GM21390 (cell line): Measurements from ENCODE around the gene ENTPD6.
"Not testable (repeated sequence)": the region's sequence is repeated elsewhere in the genome, so short reads cannot be mapped to it uniquely, and the experiment has no call there.

Source experiments
- ATAC-seq: cut with Tn5 transposase; IDR thresholded peaks from one replicate; pipeline ENCODE4 v1.9.1; 2021; ENCODE audit not compliant: unreplicated experiment

The ENTPD6 gene

DNA sequence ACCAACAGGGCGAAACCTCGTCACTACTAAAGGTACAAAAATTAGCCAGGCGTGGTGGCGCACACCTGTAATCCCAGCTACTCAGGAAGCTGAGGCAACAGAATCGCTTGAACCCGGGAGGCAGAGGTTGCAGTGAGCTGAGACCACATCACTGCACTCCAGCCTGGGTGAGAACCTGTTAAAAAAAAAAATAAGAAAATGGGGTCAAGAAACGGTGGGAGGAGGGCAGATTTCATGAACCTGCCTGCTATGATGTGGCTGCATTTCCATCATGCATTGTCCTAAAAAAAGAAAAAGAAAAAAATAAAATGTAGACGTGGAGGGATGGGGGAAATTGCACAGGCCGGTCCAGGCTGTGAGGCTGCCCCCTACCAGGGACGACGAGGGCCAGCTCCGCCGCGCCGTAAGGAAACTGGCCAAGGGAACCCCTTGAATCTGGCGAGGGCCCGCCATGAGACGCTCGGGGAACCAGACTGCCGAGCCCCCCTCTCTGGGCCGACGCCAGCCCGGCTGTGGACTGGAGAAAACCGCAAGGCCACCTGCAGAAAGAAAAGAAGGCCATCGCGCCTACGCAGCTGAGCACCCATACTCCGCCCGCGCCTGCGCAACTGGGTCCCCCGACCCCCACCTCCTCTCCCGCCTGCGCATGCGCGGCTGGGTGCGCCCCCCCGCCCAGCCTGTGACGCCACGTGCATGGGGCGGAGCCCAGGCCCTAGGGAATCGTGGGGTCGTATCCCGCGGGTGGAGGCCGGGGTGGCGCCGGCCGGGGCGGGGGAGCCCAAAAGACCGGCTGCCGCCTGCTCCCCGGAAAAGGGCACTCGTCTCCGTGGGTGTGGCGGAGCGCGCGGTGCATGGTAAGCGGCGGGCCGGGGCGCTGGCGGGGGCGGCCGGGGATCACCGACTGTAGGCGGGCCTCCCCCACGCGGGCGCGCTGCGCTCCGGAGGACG, at the start of gene ENTPD6:
TSS of gene ENTPD6 (plus strand) at position 699 of the 948 bp plus-strand sequence. CDS start 10,825 bp downstream, outside the sequence.
- peak; percentile 75 for ATAC-seq

DNA sequence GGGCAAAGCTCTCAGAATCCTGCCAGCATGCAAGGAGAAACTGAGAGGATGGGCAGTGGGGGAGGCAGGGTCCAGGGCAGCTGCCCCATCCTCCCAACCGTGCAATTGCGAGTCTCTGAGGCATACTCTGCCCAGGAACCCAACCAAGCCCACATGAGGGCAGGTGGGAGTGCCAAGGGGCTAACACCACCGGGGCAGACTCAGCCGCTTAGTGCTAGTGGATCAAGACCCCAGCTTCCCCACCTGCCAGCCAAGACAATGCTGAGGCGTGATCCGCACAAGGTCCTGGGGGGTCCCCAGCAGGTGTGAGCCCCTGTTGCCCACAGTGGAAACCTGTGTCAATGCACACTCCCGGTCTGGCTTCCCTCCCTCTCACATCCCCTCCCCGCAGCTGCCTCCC, 48.5 kb upstream of the ENTPD6 start:
- no peak for ATAC-seq

DNA sequence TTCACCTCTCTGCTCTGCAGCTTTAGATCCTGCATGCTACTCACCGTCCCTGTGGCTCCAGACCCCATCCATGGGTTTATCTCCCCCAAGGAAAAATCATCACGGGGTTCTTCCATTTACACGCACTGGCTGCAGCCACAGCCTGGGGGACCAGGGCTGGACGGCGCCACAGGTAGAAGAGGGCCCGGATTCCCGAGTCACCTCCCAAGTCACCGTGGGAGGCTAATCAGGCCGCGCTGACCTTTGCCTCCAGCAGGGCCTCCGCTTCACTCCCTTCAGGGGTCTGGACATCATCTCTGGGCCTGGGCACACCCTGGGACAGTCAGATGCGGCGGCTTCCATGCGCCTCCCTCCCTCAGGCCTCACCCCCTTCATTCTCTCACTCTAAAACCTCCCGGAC, 47.8 kb upstream of the ENTPD6 start:
- no peak for ATAC-seq

DNA sequence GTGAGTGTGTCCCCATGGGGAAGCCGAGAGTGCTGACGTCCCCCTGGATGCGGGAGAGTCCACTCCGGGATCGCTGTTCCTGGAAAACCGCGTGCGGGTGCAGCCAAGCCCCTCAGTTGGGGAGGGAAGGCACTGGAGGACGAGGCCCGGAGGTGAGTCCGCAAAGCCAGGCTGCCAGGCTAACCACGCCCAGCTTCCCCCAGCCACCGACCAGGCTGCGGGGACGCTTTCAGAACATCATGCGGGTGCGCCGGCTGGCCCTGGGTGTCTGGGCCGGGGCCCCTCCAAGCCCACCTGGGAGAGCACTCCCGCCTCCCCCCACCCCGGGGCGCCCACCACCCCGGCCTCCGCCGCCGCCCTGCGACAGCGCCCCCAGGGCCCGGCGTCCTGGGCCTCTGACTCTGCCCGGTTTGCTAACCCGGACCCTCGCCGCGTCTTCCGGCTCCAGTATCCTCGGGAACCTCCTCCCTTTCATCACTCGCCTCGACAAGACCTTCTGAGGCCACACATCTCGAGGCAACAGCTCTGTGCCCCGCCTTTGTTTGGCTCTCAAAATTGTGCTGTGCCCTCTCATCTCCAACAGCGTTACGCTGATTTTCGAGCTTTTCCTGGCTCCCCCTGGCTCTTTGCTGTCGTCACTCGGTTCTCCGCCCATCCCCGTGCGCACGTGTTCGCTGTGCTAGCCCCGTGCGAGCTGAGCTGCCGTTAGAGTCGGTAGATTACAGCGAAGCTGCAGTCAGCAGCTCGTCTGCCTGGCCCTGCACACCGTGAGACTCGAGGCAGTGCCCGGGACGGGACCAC, 47.1 kb upstream of the ENTPD6 start:
- no peak for ATAC-seq

DNA sequence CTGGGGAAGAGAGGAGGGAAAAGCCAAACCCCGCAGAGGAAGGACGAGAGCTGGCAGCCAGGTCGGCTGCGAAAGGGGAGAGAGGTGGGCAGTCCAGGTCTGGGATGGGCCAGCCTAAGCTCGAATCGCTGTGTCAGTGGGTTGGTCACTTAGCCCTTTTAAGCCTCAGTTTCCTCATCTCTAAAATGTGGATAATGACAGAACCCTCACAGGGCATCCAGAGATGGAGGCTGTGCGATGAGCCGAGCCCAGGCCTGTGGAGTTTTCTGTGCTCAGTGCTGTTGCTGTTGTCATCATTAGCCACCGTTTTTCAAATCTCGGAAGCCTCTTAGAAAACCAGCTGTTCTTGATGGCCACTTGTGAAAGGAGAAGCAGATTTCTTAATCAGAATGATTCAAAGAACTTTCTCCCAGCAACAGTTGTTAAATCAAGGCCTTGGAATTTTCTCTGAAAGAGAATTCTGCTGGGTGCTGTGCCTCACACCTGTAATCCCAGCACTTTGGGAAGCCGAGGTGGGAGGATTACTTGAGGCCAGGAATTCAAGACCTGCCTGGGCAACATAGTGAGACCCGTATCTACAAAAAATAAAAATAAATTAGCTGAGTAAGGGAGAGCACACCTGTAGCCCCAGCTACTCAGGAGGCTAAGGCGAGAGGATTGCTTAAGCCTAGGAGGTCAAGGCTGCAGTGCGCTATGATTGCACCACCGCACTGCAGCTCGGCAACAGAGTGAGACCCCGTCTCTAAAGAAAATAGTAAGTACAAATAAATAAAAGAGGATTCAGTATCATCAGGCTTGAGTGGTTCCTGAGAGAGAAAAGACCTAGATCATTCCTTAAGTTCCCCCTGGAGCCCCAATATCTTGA, 46.3 kb upstream of the ENTPD6 start:
- ATAC-seq: no peak

DNA sequence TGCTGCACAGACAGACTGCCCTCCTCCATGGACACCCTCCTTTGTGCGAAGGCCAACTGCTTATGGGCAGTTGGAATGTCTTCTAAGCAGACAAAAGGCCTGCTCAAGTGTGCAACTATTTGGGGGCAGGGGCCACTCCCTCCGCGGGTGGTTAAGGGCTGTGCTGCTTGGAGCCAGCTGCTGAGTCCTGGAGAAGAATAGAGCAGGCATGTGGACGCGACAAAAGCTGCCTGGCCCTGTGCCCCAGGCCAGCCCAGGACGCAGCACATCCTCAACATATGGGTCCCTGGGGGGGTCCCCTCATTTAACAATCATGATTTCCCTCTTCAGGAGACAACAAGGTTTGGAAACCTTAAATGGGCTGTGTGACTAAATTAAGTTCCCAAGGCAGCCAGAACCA, 45.5 kb upstream of the ENTPD6 start:
- ATAC-seq: no peak

DNA sequence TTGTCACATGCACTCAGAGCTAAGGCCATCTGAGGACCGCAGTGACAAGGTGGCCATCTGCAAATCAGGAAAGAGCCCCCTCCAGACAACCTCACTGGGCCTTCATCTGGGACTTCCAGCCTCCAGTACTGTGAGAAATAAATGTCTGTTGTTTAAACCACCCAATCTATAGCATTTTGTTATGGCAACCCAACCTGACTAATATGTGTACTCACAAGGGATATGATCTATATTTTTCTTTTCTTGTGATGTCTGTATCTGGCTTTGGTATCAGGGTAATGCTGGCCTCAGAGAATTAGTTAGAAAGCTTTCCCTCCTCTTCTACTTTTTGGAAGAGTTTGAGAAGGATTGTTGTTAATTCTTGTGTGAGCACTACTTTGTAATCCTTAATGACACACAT, 37.5 kb upstream of the ENTPD6 start:
- no peak for ATAC-seq

DNA sequence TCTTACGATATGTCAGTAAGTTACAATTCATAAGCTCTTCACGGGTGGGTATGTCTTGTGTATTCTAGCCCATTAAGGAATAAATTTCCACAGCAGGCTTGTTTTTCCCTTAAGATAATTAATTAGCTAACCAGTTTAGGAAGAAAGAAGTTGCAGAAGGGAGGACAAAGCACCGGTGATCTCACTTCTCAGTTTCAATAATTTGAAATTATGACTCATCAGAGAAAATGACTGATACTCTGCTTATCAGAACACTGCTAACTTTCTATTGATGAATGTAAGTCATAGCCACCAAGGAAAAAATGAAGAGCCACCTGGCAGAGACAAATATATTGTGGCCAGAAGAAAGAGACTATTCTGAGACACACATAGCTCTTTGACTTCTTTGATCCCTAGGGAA, 35.0 kb upstream of the ENTPD6 start:
- peak; percentile 69 for ATAC-seq

DNA sequence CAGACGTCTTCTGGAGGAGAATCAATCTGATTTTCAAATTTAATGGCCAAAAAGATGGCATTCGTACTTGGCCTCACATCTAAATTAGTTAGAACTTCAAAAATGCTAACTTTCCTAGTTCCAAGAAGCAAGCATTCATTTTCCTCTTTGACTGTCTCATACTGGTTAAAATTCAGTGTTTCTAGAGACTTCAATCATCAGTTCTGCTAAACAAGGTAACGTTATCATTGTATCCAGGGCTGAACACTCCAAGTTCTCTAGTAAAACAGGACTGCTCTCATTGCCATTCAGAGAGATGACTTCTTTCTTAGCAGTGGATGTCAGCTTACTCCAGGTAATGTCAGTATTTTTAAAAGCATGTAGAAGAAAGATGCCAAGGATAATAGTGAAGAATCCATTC, 34.6 kb upstream of the ENTPD6 start:
- no peak for ATAC-seq

DNA sequence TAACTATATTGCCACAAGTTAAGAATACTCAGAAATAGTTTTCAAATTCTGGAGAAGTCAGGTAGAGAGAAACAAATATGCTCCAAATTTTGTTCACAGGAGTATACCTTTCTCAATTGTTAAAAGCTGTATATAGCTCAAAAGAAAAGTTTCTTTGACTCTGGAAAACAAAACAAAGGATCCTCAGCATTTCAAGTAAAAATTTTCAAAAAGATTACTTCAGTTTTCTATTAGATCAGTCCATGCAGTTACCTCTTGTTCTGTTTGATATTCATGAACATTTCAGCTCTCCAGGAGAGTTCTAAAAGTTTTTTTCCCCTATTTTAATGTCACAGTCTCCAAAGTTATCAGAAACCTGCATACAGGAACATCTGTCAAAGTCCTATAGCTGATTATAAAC, 30.4 kb upstream of the ENTPD6 start:
- ATAC-seq: no peak

DNA sequence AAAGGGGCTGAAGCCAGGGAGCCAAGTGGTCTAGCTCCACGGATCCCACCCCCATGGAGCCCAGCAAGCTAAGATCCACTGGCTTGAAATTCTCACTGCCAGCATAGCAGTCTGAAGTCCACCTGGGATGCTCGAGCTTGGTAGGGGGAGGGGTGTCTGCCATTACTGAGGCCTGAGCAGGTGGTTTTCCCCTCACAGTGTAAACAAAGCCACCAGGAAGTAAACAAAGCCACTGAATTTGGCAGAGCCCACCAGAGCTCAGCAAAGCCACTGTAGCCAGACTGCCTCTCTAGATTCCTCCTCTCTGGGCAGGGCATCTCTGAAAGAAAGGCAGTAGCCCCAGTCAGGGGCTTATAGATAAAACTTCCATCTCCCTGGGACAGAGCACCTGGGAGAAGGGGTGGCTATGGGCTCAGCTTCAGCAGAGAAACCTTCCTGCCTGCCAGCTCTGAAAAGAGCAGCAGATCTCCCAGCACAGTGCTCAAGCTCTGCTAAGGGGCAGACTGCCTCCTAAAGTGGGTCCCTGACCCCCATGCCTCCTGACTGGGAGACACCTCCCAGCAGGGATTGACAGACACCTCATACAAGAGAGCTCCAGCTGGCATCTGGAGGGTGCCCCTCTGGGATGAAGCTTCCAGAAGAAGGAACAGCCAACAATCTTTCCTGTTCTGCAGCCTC, 29.3 kb upstream of the ENTPD6 start:
- not testable (repeated sequence) for ATAC-seq

DNA sequence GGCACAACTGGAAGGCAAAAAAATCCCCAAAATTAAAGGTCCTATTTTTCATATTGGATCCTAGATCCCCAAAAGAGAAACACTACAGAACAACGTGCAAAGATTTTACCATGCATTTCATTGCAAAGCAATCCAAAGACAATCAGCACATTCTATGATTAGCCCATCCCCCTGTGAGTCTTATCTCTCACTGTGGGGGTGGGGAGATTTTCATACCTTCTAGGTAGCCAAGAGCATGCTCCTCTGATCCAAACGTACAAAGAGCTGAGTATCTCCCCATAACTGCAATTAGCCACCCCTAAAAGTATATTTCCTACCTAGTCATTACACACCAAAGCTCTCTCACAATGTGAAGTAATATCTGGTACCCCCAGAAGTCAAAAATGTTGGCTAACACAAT, 22.2 kb upstream of the ENTPD6 start:
- ATAC-seq: no peak

DNA sequence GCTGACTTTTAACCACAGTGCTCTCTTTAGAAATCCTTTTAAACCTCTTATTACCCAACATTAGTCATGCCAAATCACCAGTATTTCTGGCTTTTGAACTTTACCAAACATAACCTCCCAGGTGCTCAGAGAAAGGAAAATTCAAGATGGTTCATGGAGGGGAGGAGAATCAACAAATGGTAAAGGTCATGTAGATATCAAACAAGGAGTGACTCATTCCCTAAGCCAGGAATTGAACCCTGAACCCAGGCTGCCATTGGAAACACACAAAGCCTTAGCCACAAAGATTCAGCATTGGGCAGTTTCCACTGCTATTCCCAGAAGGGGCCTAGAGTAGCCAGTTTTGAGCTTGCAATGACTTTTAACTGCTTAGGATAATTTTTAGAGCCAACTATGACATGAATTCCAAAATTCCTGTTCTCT, 21.6 kb upstream of the ENTPD6 start:
- ATAC-seq: no peak

DNA sequence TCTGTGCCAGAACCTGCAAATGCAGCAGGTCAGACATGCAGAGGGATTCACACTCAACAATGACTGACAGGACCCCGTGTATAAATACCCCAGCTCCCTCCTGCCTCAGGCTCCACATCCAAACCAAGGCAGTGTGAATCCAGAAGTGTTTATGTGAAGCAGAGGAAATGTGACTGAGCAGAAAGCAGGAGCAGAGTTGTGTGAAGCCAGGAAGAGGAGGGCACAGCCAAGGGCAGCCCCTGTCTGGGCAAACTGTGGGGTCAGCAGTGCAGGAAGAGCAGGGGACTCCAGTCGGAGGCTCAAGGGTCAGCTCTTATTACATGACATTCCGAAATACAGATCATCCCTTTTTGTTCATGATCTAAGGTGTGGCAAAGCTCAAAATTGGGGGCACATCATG, 19.3 kb upstream of the ENTPD6 start:
- ATAC-seq: no peak

DNA sequence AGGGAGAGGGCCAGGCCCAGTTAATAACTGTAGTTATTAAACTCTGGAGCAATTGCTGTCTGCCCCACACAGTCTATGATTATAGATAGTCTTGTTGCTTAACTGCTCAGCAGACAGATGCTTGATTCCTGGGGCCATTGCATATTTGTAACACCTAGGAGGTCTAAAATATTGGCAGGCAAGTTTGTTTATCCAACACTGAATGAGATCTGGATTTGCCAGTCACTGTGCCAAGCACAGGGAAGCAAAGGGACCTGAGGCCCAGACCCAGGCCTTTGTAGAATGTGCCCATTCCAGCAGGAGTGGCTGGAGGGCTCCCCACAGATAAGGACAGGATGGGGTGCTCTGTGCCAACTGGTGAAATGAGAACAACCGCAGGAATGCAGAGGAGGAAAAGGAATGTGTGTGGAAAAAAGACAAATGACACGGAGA, 17.6 kb upstream of the ENTPD6 start:
- no peak for ATAC-seq

DNA sequence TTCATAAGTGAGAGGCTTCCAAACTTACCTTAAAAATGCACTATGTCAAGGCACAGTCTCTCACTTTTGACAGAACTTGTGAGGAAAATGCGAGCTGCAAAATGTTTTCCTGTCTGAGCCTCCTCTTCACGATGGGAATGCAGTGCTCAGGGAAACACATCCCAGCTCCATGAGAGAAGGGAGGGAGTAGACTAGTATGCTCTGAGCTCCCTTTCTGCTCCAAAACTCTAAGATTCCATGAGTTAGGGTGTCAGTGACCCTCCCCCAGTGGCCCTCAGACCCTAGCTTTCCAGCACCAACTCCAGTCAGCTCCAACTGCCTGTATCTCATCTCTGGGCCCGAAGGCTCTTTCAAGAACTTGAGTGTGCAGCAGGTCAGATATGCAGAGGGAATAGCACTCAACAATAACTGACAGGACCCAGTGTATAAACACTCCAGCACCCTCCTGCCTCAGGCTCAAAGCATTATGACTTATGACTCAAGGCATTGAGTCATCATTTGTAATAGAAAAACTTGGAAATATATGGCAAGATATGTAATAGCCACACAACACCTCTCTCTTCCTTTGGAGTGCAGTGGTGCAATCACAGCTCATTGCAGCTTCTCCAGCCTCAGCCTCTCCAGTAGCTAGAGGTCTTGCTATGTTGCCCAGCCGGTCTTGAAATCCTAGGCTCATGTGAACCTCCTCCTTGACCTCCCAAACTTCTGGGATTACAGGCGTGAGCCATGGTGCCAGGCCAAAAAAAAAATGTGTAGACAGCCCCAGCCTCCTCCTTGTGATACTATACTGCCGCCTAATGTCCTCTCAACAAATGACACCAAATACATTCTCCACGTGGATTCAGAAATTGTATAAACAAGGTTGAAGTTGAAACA, 16.7 kb upstream of the ENTPD6 start:
- no peak for ATAC-seq

DNA sequence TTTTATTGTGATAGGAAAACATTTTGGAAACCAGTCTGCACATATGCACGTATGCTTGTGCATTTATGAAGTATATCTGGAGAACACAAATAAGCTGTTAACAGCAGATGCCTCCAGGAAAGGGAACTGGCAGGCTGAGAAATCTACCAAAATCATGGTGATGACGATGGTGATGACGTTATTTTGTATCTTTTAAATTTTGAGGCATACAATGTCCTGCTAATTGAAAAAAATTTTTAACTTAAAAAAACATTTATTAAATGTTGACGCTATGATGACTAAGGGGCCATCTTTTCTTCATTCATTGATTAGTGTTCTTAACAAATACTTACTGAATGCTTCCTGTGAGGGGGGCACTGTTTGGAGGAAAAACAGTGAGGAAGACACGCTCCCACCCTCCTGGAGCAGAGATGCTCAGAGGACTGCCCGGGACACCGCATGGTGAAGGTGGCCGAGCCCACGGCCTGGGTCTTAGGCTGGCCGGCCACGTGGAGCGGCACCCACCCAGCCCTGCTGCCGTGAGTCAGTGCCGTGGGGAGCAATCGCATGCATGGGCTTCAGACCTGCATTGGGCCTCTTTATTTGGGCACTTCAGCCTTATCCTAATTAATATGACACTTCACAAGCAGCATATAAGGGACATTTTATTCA, 15.9 kb upstream of the ENTPD6 start:
- ATAC-seq: no peak

DNA sequence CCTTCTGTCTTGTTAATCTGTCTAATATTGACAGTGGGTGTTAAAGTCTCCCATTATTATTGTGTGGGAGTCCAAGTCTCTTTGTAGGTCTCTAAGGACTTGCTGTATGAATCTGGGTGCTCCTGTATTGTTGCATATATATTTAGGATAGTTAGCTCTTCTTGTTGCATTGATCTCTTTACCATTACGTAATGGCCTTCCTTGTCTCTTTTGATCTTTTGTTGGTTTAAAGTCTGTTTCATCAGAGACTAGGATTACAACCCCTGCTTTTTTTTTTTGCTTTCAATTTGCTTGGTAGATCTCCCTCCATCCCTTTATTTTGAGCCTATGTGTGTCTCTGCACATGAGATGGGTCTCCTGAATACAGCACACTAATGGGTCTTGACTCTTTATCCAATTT, 11.1 kb upstream of the ENTPD6 start:
- ATAC-seq: not testable (repeated sequence)

DNA sequence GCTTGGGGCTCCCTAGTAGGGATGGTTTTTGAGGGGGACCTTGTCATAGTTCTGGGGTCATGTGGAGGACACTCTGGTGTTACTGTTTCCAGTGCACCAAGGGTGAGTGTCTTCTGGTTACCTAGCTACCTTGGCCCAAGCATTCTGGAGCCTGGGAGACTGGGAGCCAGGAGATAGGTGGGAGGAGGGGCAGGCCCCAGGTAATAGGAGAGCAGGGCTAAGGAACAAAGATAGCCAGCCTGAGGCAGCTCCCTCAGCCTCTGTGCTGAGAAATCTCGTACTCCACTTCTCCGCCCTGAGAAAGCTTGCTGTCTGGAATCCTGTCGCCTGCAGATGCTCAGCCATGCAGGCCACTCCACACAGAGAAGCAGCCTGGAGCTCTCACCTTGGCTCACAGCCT, 8.3 kb upstream of the ENTPD6 start:
- no peak for ATAC-seq
